ENCODE results near the gene GLRX3. TPM values are rescaled to one million over a fixed set of nuclear protein-coding genes. Genes with fewer than 3 reads are reported as not detected.

The GLRX3 gene
- total RNA-seq, 1 donor from 2014 or later, result 41.3 TPM

DNA sequence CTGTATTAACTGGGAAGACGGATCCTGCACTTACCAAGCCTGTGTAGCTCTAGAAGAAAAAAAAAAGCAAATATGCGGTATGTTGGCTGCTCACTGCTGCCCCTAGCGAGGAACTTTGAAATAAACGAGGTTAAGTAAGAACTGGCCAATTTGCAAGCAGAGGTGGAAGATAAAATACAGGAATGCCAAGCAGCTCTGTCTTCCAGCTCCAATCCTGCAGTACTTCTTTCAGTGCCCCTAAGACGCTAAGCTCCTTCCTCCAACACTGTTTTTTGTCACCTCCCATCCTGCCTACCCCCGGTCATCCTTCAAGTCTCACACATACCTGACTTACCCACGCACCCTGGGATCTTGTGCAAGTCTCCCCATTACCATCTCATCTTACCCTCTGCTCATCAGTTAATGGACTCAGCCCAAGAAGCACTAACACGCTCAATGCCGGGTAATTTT lies 26.4 kb upstream of the GLRX3 start:
- Histone ChIP-seq H3K4me3 (peak overlapping the region; percentile 60 to 89), H3K9me3 (no peaks in the 10 kb centered on the region), H3K27ac (peak overlapping the region; percentile 93), H3K36me3 (no peaks in the 10 kb centered on the region), H3K4me1 (peaks cover 19% of the 10 kb centered on the region), H3K27me3 (no peaks in the 10 kb centered on the region)
- intact Hi-C loops (cut with DNase I), result no loop called here
- DNase-seq (ENCODE audit: extremely low spot score in 2 of 2), result peak in 1 of 2 donors; percentile 94
- TF ChIP-seq POLR2A (IDR thresholded peaks at IDR 0.05) (no peak), POLR2AphosphoS5 (IDR thresholded peaks at IDR 0.05; ENCODE audit: insufficient read depth in 1 of 2, low read depth in 1 of 2) (no peak)
- TF ChIP-seq, protein P1, sequence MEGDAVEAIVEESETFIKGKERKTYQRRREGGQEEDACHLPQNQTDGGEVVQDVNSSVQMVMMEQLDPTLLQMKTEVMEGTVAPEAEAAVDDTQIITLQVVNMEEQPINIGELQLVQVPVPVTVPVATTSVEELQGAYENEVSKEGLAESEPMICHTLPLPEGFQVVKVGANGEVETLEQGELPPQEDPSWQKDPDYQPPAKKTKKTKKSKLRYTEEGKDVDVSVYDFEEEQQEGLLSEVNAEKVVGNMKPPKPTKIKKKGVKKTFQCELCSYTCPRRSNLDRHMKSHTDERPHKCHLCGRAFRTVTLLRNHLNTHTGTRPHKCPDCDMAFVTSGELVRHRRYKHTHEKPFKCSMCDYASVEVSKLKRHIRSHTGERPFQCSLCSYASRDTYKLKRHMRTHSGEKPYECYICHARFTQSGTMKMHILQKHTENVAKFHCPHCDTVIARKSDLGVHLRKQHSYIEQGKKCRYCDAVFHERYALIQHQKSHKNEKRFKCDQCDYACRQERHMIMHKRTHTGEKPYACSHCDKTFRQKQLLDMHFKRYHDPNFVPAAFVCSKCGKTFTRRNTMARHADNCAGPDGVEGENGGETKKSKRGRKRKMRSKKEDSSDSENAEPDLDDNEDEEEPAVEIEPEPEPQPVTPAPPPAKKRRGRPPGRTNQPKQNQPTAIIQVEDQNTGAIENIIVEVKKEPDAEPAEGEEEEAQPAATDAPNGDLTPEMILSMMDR (IDR thresholded peaks at IDR 0.05), result peak; percentile 33 to 74 (median 64)

DNA sequence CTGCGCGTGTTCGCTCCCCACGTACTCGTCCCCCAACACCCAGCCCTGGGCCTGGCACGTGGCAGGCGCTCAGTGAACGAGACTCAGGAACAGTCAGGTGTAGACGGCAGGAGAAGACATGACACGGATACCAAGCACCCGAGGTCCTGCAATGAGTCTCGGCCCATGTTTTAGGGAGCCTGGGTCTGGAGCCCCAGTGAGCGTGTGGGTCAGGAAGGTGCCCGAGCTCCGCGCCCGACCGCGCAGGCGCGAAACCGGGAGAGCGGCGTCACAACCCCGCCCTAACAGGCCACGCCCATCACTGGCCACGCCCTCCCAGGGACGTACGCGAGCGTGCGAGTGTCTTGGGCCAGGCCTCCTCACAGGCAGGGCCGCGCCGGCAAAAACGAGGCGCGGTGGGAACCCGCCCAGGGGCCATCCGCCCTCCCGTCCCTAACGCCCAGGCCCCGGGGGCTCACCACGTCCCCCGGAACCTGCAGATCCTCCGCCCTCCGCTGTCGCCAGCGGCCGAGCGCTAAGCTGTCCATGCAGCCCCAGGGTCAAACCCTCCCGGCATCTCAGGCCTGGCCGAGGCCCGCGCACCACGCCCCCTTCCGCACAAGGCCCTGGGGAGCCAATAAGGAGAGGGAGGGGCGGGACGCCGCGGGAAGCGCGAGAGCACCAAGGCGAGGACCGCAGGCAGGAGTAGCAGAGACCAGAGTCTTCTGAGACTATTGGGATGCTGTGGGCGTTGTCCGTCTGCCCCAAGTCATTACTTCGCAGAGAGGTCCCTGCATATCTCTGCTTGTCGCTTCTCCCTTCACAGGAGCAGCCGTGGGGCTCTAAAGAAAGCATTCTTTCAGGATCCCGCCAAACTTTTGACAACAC lies 25.7 kb upstream of the GLRX3 start, which contains the start of gene C10orf143:
TSS of gene C10orf143 (minus strand) at position 585 of the 867 bp plus-strand sequence. CDS start at position 527, 58 bp downstream.
- no peaks in the 10 kb centered on the region for H3K9me3 ChIP-seq
- intact Hi-C loops (cut with DNase I), result no loop called here

DNA sequence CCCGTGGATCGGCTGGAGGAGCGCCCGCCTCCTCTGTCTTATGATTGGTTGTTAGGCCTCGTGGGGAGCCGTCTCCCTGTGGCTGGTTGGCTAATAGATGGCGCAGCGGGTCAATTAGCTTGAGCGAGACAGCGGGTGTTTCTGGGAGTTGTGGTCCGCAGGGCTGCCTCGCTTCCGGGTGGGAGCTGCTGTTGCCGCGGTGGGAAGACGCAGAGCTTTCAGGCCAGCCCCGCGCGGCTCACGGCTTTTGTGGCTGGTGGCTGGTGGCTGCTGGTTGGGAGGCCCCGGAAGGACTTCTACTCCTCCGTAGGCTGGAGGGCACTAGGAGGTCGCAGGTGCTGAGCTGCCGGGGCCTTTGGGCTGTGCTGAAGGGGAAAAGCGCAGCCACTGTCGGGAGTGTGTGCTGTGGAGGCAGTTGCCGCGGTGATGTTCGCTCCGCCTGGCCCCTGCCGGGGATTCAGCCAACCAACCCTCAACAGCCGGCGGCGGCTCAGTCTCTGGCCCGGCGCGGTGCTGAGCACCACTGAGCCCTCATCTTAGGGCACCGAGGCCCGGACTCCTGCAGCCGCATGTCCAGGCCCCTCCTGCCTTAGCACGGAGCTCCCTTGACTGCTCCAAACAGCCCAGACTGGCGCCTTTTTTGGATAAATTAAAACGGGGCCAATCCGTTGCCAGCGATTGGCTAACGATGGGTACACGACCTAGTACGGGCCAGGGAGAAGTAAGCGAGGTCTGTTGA lies 24.9 kb upstream of the GLRX3 start:
- peak overlapping the region; percentile 93 for H3K27ac ChIP-seq
- peaks cover 19% of the 10 kb centered on the region for H3K4me1 ChIP-seq
- peak; percentile 98 to 99 for DNase-seq (ENCODE audit: extremely low spot score in 2 of 2)
- H3K9me3 ChIP-seq, result no peaks in the 10 kb centered on the region
- TF ChIP-seq, protein P1 (IDR thresholded peaks at IDR 0.05), result no peak
- peak in 1 of 2 donors; percentile 39 for TF ChIP-seq POLR2A (IDR thresholded peaks at IDR 0.05)
- peak overlapping the region; percentile 60 to 89 for H3K4me3 ChIP-seq
- intact Hi-C loops (cut with DNase I), result no loop called here
- H3K27me3 ChIP-seq, result no peaks in the 10 kb centered on the region
- H3K36me3 ChIP-seq, result no peaks in the 10 kb centered on the region

More for the DNA sequence above, 25.7 kb upstream of the GLRX3 start, which contains the start of gene C10orf143:
- Histone ChIP-seq H3K4me3 (peak within 1 kb of the TSS; percentile 60 to 89), H3K4me1 (peaks cover 19% of the 10 kb centered on the region), H3K36me3 (no peaks in the 10 kb centered on the region), H3K27ac (peak within 1 kb of the TSS; percentile 93), H3K27me3 (no peaks in the 10 kb centered on the region)
- TF ChIP-seq POLR2AphosphoS5 (IDR thresholded peaks at IDR 0.05; ENCODE audit: insufficient read depth in 1 of 2, low read depth in 1 of 2), result peak; percentile 69 to 97
- TF ChIP-seq, protein P1 (IDR thresholded peaks at IDR 0.05), result no peak
- TF ChIP-seq POLR2A (IDR thresholded peaks at IDR 0.05), result peak in 1 of 2 donors; percentile 78
- peak; percentile 97 to 99 for DNase-seq (ENCODE audit: extremely low spot score in 2 of 2)

DNA sequence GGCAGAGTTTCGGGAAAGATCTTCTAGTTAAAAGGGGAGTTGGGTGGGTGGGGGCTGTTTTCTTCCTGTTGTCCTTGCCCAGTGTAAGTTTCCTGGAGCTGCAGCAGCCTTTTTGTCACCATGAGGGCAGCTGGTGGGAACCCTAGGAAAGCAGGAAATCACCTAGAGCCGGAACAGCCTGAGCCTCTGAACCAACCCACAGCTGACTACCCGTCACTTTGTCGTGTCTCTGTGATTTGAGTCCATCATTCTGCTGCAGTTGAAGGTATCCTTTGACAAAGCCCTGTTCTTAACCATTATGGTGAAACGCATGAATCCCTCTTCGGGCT lies 24.4 kb upstream of the GLRX3 start:
- no peaks in the 10 kb centered on the region for H3K9me3 ChIP-seq
- H3K4me1 ChIP-seq, result peaks cover 19% of the 10 kb centered on the region
- intact Hi-C loops (cut with DNase I), result no loop called here
- H3K36me3 ChIP-seq, result no peaks in the 10 kb centered on the region
- no peak for DNase-seq (ENCODE audit: extremely low spot score in 2 of 2)
- H3K27me3 ChIP-seq, result no peaks in the 10 kb centered on the region
- H3K4me3 ChIP-seq, result peak overlapping the region; percentile 60 to 89
- TF ChIP-seq, protein P1 (IDR thresholded peaks at IDR 0.05), result no peak
- no peak for TF ChIP-seq POLR2A (IDR thresholded peaks at IDR 0.05)
- no peak for TF ChIP-seq POLR2AphosphoS5 (IDR thresholded peaks at IDR 0.05; ENCODE audit: insufficient read depth in 1 of 2, low read depth in 1 of 2)
- peak overlapping the region; percentile 93 for H3K27ac ChIP-seq

All from vagina (tissue), 2 donors.